ENCODE measurements around the gene SIM1.

Gene SIM1

DNA sequence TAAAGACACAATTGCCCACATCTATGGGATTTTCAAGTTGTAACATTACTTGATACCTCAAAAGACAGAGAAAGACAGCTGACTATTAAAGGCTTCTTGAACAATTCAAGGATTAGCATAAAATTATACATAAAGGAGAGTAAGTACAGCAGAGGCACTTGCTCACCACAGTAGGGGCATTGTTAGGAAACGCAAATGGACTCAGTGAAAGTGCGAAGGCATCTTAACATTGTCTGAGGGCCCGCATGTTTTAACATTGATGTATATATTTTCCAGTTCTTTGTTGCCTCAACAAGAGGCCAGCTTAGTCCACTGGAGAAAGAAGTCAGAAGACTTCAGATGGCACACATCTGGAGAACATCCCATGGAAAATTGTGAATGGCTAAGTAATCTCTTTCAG is 115.4 kb downstream of the SIM1 start:
- no peak for DNase-seq

DNA sequence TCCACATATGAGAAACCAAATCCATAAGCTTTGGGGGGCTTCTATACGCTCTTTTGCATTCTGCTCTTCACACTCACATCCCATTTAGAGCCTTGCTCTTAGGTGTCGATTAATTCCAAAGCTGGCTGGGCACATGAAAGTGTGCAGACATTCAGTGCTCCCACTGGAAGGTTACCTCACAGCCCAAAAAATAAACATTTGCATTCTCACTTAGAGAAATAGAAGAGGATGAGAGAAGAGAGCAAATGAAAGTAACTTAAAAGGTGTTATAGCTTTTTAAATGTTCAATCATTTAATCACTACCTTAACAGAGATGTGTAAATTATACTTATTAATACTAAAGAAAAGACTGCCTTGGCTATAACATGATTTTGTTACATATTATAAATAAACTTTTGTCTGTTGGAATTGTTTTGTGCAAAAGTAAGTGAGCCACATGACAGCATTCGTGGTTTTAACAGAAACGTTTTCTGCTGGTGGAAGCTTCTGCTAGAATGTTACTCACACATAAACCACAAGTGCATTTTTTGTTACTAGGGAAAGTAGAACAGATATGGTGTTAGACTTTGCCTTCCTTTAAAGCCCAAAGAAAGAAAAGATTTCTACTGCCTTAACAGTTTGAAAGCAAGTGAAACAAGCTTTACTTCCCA is 116.7 kb downstream of the SIM1 start:
- no peak for DNase-seq

DNA sequence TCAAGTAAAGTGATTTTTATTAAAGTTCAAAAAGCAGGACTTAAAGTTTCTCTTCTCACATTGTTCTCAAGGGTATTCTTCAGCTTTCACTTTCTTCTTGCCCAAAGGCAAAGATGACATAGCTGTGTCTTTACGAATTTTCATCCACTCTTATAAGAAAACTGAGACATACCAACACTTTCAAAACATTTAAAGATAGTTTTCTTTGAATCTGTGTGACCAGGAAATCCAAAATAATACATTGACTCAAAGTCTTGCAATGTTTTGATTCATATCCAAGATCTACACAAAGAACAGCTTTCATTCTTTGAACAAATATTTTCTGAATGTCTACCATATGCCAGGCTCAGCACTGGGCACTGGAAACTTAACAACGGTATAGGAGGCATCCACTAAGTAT is 117.9 kb downstream of the SIM1 start:
- DNase-seq = no peak

DNA sequence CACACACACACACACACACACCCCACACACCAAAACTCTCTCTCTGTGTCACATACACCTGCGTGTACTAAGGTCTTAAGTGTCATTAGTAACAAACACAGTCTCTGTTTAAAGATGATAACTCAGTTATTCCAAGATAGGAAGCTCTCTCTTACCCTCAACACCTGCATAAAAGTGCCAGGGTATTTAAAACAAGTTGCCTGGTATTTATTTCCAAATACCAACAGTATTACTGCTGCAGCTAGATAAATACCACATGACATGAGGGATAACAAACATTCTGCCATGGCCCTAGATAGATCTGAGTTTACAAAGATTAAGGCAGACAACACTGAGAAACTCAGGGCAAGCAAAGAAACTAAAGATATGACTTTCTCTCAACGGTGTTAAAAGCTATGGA is 118.5 kb downstream of the SIM1 start:
- no peak for DNase-seq

DNA sequence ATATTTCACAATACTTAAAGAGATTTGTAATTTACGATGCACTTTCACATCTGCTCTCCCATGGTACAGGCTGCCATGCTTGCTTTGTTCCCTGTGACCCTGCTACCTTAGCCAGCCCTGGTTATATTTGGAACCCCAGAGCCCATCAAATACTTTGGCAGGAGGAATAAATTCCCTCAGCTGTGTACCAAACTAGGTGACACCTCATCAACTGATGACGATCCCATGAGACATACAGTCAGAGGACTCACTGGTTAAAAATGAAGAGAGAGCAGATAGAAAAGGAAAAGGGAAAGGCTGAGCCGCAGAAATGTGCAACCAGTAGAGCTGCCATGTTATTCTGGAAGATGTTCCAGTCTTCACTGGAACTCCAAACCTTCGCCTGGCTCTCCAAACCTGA is 120.0 kb downstream of the SIM1 start:
- no peak for DNase-seq

DNA sequence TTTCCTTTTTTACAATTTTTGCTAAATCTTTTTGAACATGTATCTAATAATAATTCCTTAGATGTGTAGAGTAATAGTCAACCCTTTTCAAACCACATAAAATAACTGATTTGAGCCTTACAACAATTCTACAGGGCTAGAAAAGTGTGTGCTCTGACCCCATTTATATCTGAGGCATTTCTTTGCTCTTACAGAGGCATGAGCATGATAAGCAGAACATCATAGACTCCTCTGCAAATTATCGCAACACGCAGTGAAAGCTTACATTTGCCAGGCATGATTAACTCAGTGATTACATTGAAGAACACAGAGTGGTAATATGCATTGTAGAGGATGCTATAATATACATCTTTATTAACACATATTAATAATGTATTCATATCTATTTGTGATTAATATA is 120.4 kb downstream of the SIM1 start:
- no peak for DNase-seq

DNA sequence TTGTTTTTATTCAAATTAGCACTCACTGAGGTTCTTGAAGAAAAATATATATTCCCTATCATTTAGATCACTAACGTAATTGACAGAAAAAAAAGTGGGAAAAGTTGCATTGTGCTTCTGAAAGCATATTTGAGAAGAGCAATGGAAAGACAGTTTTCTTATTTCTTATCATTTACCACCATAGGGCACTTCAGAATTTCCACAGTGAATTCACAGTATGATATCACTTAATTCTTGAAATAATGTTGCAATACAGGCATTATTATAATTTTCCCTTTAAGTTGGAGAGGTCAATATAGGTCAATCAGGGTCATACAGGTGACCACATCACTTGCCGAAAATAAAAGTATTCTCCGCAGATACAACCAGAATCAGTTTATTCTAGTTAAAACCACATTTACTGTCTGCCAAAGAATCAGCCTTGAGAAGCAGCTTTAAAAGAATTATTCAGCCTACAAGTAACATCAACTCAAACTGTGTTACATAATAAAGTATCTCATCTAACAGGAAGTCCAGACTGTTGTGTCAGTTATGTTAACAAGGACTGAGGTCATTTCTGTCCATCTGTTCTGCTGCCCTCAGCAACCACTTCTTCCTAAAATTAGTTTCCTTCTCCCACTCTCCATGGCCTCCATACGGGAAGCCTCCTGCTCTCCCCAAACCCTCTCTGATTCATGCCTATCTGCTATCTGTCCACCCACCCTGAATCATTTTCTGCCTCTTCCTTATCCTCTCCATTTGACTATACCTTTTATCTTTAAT is 121.2 kb downstream of the SIM1 start:
- no peak for DNase-seq

DNA sequence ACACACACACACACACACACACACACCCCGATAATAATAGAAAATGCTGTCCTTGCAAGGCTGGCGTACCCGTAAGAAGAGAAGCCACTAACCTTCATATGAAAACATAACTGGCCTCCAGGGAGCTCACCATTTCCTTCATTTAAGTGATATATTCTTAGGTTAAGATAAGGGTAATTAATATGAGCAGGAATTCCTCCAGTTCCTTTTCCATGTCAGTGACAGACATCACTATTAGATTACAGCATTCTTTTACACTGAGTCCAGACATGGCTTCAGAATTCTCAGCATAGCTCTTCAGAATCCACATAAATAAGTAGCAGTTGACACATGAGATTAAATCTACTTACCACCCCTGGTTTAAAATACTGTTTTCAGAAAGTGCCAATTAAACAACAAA is 121.9 kb downstream of the SIM1 start:
- no peak for DNase-seq

DNA sequence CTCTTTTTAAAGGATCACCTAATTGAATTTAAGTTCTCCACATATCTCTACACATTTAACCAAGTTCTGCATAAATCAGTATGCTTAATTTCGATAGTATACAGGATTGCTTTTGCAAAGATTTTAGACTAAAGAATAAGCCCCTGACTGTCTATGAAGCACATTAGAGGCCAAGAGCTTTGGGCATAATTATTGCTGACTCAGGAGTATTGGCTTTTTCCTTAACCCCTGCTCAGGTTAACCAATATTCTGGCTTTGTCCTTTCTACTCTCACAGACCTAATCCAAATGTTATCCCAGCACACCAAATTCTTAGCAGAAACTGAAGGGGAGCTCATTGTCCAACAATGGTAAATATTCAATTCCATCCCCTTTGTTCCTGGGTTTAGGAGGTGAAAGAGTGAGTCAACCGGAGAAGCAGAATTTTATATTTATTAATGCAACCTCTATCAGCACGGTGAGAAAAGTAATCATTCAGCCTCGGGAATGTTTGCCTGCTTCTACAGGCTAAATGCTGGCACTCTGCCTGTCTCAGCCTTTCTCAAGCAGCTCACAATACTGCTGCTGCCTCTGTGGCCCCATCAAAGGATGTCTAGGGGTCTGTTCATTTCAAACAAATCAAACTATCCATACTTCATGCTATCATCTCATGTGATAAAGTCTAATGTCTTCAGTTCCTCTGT is 125.0 kb downstream of the SIM1 start:
- no peak for DNase-seq

DNA sequence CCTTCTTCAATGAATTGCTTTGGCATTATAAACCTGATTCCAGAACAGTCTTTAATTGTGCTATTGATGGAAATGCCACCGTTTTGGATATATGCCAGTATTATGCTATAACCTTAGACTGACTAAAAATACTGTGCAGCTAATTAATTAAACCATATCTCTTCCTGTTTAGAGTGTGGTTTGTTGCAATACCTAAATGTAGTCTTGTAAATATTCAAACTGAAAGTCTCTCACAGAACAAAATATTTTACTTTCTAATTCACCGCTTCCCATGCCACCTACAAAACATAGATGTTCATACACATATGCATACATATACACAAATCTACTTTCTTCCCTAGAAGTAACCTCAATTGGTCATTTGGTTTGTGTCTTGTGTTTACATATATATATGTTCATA is 126.6 kb downstream of the SIM1 start:
- no peak for DNase-seq

DNA sequence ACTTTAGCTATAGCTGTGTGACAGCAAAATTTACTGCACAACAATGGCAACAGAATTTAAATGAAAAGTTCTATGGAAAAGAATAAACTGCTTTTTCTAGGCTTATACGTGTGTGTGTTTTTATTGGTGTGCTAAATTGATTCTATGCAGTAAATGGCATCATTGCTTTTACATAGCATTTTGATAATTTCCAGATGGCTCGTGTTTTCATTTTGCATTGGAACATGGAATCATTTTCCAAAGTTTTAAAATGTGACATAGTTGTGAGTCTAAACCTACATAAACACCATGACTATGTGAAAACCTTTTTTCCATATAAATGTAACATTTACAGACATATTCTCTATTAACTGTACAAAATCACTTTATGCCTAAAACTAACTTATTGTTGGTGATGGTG is 127.8 kb downstream of the SIM1 start:
- no peak for DNase-seq

DNA sequence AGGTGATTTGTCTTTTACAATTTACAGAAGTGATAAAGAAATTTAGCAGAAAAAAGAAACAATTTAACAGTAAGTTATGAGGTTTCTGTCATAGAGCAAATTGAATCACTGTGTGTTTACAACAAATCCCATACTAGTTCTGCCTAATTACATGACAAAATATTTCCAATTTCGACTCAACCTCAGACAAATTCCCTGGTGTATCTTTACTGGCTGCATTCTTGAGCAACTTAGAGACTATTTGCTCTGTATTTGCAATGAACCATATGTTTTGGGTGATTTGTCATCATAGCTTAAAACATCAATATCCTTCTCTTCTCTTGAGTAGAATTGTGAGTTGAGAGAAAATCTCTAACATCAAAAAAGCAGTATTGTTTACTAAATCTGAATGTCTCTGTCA is 128.7 kb downstream of the SIM1 start:
- no peak for DNase-seq

All from NCI-H2029 (cell line).